DMS 273 (cell line): ENCODE measurements around the gene DDX20.
"Not testable (repeated sequence)": the region's sequence is repeated elsewhere in the genome, so short reads cannot be mapped to it uniquely, and the experiment has no call there.

Experiments
- DNase-seq: peaks from one replicate; lab custom pipeline; 2025; ENCODE audit not compliant: unreplicated experiment; lab: John Stamatoyannopoulos, UW

Gene DDX20

GRCh38 chr1:111732718-111733117 lies 23.0 kb upstream of the DDX20 start:
- DNase-seq = peak; percentile 37

- DNase-seq = peak; percentile 77
Measured at GRCh38 chr1:111733183-111733991, 22.3 kb upstream of the DDX20 start.

GRCh38 chr1:111733992-111734341 lies 21.7 kb upstream of the DDX20 start:
- DNase-seq = no peak

- no peak for DNase-seq
Measured at GRCh38 chr1:111734426-111734825, 21.3 kb upstream of the DDX20 start.

GRCh38 chr1:111734856-111735255 lies 20.8 kb upstream of the DDX20 start:
- DNase-seq = no peak

GRCh38 chr1:111735321-111735720 lies 20.4 kb upstream of the DDX20 start:
- no peak for DNase-seq

- peak; percentile 98 for DNase-seq
Measured at GRCh38 chr1:111735858-111736544, 19.7 kb upstream of the DDX20 start.

- DNase-seq = peak; percentile 85
Measured at GRCh38 chr1:111736548-111737215, 19.0 kb upstream of the DDX20 start.

GRCh38 chr1:111737216-111738132 lies 18.2 kb upstream of the DDX20 start:
- peak; percentile 72 for DNase-seq

GRCh38 chr1:111738133-111738435 lies 17.6 kb upstream of the DDX20 start:
- DNase-seq = no peak

GRCh38 chr1:111738436-111739193 lies 17.1 kb upstream of the DDX20 start:
- peak; percentile 97 for DNase-seq

GRCh38 chr1:111739194-111739924 lies 16.3 kb upstream of the DDX20 start, which contains the start of gene INKA2:
Gene INKA2 (minus strand): TSS chr1:111739395. CDS start chr1:111739242, 153 bp downstream.
- DNase-seq = peak; percentile 97

GRCh38 chr1:111739925-111740765 lies 15.6 kb upstream of the DDX20 start:
- DNase-seq = peak; percentile 90

- DNase-seq = not testable (repeated sequence)
Measured at GRCh38 chr1:111742292-111742691, 13.4 kb upstream of the DDX20 start.

- DNase-seq = no peak
Measured at GRCh38 chr1:111742938-111743549, 12.7 kb upstream of the DDX20 start.

- no peak for DNase-seq
Measured at GRCh38 chr1:111743679-111744101, 12.0 kb upstream of the DDX20 start.

GRCh38 chr1:111745675-111746613 lies 9.8 kb upstream of the DDX20 start:
- peak; percentile 62 for DNase-seq
